HG03175 (cell line): ENCODE measurements around the gene CAPNS1.
"Not testable (repeated sequence)": the region's sequence is repeated elsewhere in the genome, so short reads cannot be mapped to it uniquely, and the experiment has no call there.

Source experiments
- ATAC-seq: cut with Tn5 transposase; IDR thresholded peaks from one replicate; pipeline ENCODE4 v1.9.1; 2021; ENCODE audit warnings: mild to moderate bottlenecking, moderate library complexity; ENCODE audit not compliant: unreplicated experiment

The CAPNS1 gene

DNA sequence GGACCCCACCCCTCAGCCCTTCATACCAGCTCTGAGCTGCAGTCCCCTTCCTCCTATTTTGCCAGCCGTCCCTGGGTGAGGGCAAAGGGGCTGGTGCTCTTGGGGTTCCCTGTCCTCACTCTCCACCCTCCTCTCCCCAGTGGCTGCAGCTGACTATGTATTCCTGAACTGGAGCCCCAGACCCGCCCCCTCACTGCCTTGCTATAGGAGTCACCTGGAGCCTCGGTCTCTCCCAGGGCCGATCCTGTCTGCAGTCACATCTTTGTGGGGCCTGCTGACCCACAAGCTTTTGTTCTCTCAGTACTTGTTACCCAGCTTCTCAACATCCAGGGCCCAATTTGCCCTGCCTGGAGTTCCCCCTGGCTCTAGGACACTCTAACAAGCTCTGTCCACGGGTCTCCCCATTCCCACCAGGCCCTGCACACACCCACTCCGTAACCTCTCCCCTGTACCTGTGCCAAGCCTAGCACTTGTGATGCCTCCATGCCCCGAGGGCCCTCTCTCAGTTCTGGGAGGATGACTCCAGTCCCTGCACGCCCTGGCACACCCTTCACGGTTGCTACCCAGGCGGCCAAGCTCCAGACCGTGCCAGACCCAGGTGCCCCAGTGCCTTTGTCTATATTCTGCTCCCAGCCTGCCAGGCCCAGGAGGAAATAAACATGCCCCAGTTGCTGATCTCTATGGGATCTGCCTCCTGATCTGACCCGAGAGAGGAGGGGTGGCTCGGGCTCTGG is 10.0 kb downstream of the CAPNS1 start:
- ATAC-seq: no peak

DNA sequence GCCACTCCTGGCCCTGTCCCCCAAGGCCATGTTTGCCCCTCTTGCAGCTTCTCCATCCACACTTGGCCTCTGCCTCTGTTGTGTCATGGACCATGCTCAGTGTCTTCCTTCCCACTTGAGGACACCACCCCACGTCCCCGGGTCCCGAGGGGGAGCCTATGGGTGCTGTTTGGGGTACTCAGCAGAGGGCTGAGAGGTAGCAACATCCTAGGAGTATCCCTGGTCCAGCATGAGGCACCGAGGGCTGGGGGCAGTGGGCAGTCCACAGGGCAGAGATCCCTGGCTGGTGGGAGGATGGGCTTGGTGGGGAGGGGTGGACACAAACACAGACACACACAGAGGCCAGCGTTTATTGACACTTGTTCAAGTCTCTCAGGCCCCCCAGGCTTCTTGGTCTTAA is 10.7 kb downstream of the CAPNS1 start:
- ATAC-seq: no peak

DNA sequence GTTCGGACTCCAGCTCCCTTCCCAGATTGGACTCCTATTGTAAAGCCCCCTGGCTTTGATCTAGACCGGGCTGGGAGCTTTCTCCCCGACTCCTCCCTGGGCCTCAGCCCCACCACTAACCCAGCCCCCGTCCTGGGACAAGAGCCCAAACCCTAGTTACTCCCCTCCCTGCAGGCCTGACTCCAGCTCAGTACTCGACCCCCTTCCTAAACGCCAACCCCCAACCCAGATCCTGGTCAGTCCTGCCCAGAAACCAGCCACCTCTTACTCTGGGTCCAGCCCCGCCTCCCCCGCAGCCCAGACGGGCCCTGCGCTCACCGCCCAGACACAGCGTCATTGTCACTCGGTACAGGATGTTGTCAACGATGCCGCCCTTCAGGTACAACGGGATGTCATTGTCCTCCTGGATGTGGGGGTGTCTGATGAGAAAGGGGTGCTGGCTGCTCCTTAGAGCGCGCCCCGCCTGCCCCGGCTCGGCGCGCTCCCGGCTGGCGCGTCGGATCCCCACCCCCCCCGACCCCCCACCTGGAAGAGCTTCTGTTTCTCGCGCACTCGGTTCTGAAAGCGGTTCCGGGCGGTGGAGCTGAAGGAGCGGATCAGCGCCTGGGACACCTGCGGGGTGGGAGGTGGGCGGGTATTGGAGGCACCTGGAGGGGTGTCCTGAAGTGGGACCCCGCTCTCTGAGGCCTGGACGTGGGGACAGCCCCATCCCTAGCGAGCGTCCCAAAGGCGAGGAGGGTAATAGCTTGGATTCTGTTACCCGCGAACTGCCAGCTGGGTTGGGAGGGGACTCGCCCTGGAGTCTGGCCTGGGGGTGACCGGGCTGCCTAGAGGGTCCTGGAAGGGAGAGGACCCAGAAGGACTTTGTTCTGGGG is 11.5 kb downstream of the CAPNS1 start:
- no peak for ATAC-seq

DNA sequence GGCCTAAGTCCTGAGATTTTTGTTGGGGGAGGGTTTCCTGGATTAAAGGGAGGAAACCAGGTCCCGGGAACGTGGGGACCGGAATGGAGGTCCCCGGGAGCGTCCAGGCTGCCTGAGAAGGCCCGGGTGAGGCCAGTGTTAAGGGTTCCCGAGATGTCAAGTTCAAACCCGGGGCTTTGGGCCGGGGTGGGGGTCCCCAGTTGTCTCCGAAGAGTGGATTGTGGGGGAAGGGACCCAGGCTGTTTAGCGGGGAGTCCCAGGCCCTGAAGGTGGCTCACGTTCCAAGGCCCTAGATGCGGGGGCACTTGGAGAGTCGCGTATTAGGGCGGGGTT is 12.1 kb downstream of the CAPNS1 start:
- ATAC-seq: no peak

DNA sequence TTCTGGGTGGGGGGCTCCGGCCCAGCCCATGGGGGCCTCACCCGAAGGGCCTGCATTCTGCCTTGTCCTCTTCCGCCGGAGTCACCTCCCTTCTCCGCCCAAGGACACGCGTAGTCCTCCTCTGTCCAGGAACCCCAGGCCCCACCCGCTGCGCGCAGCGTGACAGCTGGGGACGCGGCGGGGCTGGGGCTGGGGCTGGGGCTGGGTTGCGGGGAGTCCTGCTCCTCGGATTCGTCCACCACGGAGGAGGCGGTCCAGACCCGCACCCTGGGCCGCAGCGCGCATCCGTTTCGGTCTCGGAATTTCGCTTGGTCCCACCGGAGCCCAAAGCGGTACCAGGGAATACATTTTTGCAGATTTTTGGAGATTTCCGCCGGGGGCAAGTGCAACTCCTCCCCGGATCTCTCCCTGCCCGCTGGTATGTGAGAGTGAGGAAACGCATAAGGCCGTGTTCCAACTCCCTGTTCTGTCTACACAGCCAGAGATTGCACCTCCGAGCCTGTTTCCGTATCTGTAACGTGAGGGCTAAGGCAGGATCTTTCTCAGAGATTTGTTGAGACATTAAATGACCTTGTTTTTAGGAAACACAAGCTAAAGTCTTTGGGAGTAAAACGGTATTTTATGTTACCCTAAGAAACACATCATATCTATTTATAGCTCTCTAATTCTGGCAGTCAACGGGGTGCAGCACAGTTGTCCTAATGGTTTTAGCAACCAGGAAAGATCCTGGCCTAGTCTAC is 12.7 kb downstream of the CAPNS1 start, which contains the start of gene COX7A1:
Gene COX7A1, minus strand, starts transcription at position 96 of the 740 bp plus-strand sequence. Its CDS starts 40 bp downstream, at position 56.
- no peak for ATAC-seq

DNA sequence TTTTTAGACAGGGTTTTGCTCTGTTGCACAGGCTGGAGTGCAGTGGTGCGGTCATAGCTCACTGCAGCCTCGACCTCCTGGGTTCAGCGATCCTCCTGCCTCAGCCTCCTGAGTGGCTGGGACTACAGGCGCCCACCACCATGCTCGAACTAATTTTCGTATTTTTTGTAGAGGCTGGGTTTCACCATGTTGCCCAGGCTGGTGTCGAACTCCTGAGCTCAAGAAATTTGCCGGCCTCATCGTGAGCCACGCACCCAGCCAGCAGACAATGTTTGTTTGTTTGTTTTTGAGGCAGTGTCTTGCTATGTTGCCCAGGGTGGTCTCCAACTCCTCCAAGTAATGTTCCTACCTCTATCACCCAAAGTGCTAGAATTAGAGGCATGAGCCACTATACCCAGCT is 13.3 kb downstream of the CAPNS1 start:
- no peak for ATAC-seq

DNA sequence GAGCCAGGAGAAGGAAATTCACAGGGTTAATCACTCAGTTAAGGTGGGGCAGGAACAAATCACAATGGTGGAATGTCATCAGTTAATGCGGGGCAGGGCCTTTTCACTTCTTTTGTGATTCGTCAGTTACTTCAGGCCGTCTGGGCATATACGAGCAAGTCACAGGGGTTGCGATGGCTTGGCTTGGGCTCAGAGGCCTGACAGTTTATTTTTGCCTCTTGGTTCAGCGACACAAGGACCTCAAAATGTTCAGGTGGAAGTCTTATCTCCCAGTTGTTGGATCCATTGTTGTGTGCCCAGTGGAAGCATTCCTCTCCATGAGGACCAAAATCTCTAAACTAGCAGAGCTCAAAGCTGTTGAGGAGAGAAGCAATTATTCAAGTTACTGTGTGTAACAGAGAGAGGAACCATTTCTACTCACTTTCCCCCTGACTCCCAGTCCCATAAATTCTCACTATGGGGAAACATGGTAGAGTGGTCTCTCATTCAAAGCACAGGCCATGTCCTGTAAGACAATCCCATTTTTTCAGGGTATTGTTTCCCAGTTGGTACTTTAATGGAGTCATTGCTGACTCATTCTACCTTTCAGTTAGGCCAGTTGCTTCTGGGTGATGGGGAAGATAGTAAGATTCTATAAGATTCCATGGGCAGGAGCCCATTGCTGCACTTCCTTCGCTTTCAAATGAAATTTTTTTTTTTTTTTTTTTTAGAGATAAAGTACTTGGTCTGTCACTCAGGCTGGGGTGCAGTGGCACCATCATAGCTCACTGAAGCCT is 21.1 kb downstream of the CAPNS1 start:
- ATAC-seq: no peak

DNA sequence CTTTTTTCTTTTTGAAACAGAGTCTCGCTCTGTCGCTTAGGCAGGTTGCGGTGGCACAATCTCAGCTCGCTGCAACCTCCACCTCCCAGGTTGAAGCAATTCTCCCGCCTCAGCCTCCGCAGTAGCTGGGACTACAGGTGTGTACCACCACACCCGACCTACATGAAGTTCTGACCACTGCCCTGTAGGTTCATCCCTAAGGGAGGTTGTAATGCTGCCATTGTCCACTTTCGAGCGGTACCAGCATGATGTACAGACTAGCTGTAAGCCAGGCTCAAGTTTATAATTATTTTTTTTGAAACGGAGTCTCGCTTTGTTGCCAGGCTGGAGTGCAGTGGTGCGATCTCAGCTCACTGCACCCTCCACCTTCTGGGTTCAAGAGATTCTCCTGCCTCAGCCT is 23.9 kb downstream of the CAPNS1 start:
- ATAC-seq: no peak

DNA sequence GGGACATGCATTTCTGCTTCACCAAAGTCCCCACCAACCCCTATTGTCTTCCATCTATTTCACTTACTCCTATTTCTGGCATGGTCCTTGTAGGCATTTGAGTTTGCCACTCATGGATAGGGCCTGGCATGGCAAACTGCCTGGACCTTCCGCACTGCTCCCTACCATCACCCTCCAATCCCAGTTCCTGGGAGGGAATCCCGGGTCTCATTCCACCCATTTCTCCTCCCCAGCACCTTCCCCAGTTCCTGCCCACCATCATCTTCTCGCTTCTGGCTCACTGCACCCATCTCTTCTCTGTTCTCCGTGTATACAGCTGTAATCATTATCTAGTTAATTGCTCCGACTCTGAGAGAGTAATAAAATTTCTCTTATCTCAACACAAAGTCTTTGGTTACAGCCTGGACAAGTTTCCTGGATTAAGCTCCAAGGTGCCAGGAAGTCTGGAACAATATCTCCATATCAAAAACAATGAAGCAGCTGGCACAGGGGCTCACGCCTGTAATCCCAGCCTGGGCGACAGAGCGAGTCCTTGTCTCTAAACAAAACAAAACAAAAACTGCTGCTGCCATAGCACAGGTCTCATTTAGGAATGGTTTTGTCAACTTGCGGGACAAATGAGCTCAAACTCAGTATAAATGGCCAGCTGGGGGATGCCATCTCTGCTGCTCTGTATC is 29.4 kb downstream of the CAPNS1 start:
- ATAC-seq: no peak

DNA sequence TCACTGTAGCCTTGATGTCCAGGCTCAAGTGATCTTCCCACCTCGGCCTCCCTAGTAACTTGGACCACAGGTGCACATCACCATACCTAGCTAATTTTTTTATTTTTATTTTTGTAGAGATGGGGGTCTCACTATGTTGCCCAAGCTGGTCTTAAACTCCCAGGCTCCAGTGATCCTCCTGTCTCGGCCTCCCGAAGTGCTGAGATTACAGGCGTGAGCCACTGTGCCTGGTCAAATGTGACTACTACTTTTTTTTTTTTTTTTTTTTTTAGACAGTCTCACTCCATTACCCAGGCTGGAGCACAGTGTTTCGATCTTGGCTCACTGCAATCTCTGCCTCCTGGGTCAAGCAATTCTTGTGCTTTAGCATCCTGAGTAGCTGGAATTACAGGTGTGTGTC is 33.0 kb downstream of the CAPNS1 start:
- no peak for ATAC-seq

DNA sequence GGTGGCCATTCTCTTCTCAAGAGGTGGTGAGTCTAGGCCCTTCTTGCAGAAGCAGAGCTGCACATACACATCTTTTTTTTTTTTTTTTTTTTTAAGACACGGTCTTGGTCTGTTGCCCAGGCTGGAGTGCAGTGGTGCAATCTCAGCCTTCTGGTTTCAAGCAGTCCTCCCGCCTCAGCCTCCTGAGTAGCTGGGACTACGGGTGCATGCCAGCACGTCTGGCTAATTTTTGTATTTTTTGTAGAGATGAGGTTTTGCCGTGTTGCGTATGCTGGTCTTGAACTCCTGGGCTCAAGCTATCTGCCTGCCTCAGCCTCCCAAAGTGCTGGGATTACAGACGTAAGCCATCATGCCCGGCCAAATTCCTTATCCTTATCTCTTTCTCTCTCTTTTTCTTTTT is 34.0 kb downstream of the CAPNS1 start:
- ATAC-seq: not testable (repeated sequence)

DNA sequence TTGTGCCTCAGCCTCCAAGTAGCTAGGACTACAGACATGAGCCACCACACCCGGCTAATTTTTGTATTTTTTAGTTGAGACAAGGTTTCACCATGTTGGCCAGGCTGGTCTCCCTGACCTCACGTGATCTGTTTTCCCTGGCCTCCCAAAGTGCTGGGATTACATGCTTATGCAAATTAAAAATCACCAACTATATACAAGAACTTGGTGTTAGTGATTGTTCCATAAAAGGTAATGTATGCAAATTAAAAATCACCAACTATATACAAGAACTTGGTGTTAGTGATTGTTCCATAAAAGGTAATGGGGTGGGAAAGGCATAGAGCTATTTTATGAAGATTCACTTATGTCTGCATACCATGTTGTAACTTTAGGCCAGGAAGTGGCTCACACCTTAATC is 39.2 kb downstream of the CAPNS1 start:
- not testable (repeated sequence) for ATAC-seq

DNA sequence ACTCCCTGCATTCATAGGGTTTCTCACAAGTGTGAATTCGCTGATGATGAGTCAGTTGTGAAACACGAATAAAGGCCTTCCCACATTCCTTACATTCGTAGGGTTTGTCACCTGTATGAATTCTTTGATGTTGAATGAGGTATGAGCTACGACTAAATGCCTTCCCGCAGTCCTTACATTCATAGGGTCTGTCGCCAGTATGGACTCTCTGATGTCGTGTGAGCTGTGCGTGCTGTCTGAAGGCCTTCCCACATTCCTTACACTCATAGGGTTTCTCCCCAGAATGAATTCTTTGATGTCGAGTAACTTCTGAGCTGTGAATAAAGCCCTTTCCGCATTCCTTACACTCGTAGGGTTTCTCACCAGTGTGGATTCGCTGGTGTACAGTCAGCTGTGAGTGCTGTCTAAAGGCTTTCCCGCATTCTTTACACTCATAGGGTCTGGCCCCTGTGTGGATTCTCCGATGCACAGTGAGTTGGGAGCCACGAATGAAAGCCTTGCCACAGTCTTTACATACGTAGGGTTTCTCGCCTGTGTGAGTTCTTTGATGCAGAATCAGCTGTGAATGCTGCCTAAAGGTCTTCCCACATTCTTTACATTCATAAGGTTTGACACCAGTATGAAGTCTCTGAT is 42.9 kb downstream of the CAPNS1 start:
- ATAC-seq: no peak

DNA sequence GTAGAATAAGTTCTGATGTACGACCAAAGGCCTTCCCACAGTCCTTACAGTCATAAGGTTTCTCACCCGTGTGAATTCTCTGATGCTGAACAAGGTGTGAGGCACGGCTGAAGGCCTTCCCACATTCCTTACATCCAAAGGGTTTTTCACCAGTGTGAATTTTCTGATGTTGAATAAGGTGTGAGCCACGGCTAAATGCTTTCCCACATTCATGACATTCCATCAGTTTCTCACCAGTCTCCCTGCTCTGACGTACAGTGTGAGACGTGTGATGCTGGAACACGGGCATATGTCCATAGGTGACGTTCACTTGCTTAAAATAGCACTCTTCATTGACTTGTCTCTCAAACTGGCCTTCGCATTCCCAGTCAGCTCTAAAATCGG is 43.4 kb downstream of the CAPNS1 start:
- ATAC-seq: no peak

DNA sequence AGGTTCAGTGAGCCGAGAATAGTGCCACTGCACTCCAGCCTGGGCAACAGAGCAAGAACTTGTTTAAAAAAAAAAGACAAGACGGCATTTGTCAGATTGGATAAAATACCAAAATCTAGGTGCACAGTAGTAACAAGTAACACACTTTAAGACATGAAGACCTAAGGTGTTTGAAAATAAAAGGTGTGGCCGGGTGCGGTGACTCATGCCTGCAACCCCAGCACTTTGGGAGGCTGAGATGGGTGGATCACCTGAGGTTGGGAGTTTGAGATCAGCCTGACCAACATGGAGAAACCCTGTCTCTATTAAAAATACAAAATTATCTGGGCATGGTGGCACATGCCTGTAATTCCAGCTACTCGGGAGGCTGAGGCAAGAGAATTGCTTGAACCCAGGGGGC is 46.9 kb downstream of the CAPNS1 start:
- not testable (repeated sequence) for ATAC-seq

DNA sequence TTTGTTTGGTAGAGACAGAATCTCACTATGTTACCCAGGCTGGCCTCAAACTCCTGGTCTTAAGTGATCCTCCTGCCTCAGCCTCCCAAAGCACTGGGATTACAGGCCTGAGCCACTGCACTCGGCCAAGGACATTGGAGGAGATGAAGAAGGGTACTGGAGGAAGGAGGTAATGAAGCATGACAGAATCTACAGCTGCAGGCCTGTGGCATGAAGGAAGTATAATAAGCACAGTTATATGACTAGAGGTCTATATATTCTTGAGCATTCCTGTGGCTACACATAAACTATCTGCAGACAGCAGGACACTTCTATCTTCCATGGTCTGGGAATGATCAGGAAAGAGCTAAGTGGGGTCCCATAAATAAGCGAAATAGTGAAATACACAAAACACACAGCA is 56.4 kb downstream of the CAPNS1 start:
- ATAC-seq: no peak

DNA sequence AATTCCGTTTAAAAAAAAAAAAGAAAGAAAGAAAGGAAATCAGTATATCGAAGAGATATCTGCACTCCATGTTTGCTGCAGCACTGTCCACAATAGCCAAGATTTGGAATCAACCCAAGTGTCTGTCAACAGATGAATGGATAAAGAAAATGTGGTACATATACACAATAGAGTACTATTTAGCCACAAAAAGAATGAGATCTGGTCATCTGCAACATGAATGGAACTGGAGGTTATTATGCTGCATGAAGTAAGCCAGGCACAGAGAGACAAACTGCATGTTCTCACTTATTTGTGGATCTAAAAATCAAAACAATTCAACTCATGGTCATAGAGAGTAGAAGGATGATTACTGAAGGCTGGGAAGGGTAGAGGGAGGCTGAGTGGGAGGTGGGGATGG is 58.3 kb downstream of the CAPNS1 start:
- ATAC-seq: no peak
